ENCODE results near the gene C17orf50. TPM values are rescaled to one million over a fixed set of nuclear protein-coding genes. Genes with fewer than 3 reads are reported as not detected.

The C17orf50 gene
- total RNA-seq, 1 donor from 2014 or later = not detected

- H3K4me3 ChIP-seq = no peak overlapping the region
- peaks cover 43% of the 10 kb centered on the region for H3K4me1 ChIP-seq
- intact Hi-C loops (cut with micrococcal nuclease) = no loop called here
- H3K36me3 ChIP-seq = peaks cover 15% of the 10 kb centered on the region
- DNase-seq = no peak
- no peaks in the 10 kb centered on the region for H3K27me3 ChIP-seq (ENCODE audit: low read depth)
- no peaks in the 10 kb centered on the region for H3K9me3 ChIP-seq (replicated peaks)
- no peak overlapping the region for H3K27ac ChIP-seq (replicated peaks)
- no peak for TF ChIP-seq CTCF (IDR thresholded peaks at IDR 0.05; ENCODE audit: borderline replicate concordance)
Observed at GRCh38 chr17:35729405-35729833, 31.3 kb upstream of the C17orf50 start.

GRCh38 chr17:35730400-35731005, 30.2 kb upstream of the C17orf50 start:
- H3K27me3 ChIP-seq (ENCODE audit: low read depth) = no peaks in the 10 kb centered on the region
- no peak for DNase-seq
- no peak for TF ChIP-seq CTCF (IDR thresholded peaks at IDR 0.05; ENCODE audit: borderline replicate concordance)
- H3K4me3 ChIP-seq = no peak overlapping the region
- no peak overlapping the region for H3K27ac ChIP-seq (replicated peaks)
- peaks cover 4% of the 10 kb centered on the region for H3K36me3 ChIP-seq
- H3K9me3 ChIP-seq (replicated peaks) = no peaks in the 10 kb centered on the region
- intact Hi-C loops (cut with micrococcal nuclease) = no loop called here
- H3K4me1 ChIP-seq = peaks cover 41% of the 10 kb centered on the region

GRCh38 chr17:35731239-35731916, 29.3 kb upstream of the C17orf50 start, which contains the start of gene RASL10B:
TSS of gene RASL10B (plus strand) at chr17:35731639. CDS start at chr17:35735185, 3,546 bp downstream.
- intact Hi-C loops (cut with micrococcal nuclease) = no loop called here
- Histone ChIP-seq H3K27me3 (ENCODE audit: low read depth) (no peaks in the 10 kb centered on the region), H3K4me1 (peaks cover 32% of the 10 kb centered on the region), H3K4me3 (peak within 1 kb of the TSS; percentile 77), H3K9me3 (replicated peaks) (no peaks in the 10 kb centered on the region), H3K36me3 (no peaks in the 10 kb centered on the region), H3K27ac (replicated peaks) (peak within 1 kb of the TSS; percentile 35)
- TF ChIP-seq CTCF (IDR thresholded peaks at IDR 0.05; ENCODE audit: borderline replicate concordance) = no peak
- peak; percentile 60 for DNase-seq

- no peak for DNase-seq
- peaks cover 24% of the 10 kb centered on the region for H3K4me1 ChIP-seq
Observed at GRCh38 chr17:35731917-35732805, 28.5 kb upstream of the C17orf50 start.

More at GRCh38 chr17:35731917-35732805, 28.5 kb upstream of the C17orf50 start:
- no peaks in the 10 kb centered on the region for H3K27me3 ChIP-seq (ENCODE audit: low read depth)
- TF ChIP-seq CTCF (IDR thresholded peaks at IDR 0.05; ENCODE audit: borderline replicate concordance) = no peak
- H3K36me3 ChIP-seq = no peaks in the 10 kb centered on the region
- peak overlapping the region; percentile 35 for H3K27ac ChIP-seq (replicated peaks)
- no peaks in the 10 kb centered on the region for H3K9me3 ChIP-seq (replicated peaks)
- intact Hi-C loops (cut with micrococcal nuclease) = no loop called here
- peak overlapping the region; percentile 77 for H3K4me3 ChIP-seq
